Right lobe of liver (tissue), 4 donors: ENCODE measurements around the gene TOX3.

Experiments used
- POLR2A ChIP-seq: fragments of 450-650 bp; IDR thresholded peaks from one replicate; pipeline ENCODE4 v1.6.1; 2017; ENCODE audit warnings: antibody characterized with exemption, mild to moderate bottlenecking
- TF ChIP-seq, protein P1 (sequence below), 4 donors: fragments of 200-600 bp in 3 of 4; fragments of 450-650 bp in 1 of 4; IDR thresholded peaks; one replicate each; pipeline versions ENCODE4 v1.5.1 to v1.8.0; 2016 to 2022; ENCODE audit warnings: antibody characterized with exemption in 4 of 4, mild to moderate bottlenecking in 2 of 4
- donor health status: DM: no; HTN: no; CAD: no.
- donor health status: DM: no; HTN: no; CAD: no.
- donor health status: DM: no; HTN: yes; CAD: no.

DNA sequence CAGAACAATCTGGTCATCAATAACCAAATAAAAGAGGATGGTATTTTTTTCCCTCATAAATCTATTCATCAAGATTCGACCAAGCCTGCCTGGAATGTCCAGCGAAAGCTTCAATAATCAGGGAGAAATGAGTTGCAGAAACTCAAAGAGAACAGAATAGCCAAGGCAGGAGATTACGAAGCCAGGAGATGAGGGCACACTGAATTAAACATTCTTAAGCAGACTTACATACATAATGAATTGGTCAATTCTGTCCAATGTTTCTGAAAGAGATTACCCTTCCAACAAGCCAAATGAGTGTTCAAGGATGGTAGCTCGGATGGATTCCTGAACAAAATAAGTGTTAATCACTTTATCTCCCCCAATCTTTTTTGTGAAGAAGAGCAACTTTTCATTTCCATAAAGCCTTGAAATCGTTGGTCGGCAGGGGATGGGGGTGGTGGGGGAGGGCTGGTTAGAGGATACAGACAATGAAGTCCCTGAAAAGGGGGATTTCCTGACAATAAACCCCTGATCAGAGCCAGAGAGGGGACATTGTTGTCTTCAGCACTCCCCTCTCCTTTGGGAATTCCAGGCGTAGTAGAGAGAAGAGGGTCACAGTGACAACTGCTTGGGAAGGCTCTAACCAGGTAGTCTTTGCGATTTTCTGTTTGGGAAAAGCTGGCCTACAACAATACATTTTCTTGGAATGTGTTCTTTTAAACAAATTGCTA, 20.7 kb downstream of the TOX3 start:
- TF ChIP-seq POLR2A: no peak
- TF ChIP-seq, protein P1, sequence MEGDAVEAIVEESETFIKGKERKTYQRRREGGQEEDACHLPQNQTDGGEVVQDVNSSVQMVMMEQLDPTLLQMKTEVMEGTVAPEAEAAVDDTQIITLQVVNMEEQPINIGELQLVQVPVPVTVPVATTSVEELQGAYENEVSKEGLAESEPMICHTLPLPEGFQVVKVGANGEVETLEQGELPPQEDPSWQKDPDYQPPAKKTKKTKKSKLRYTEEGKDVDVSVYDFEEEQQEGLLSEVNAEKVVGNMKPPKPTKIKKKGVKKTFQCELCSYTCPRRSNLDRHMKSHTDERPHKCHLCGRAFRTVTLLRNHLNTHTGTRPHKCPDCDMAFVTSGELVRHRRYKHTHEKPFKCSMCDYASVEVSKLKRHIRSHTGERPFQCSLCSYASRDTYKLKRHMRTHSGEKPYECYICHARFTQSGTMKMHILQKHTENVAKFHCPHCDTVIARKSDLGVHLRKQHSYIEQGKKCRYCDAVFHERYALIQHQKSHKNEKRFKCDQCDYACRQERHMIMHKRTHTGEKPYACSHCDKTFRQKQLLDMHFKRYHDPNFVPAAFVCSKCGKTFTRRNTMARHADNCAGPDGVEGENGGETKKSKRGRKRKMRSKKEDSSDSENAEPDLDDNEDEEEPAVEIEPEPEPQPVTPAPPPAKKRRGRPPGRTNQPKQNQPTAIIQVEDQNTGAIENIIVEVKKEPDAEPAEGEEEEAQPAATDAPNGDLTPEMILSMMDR (IDR thresholded peaks at IDR 0.05): no peak
